ENCODE results near the gene CDKAL1.

Gene CDKAL1

GRCh38 chr6:20949138-20949537 is 414.9 kb downstream of the CDKAL1 start:
- DNase-seq: no peak

GRCh38 chr6:20952699-20953474 is 418.6 kb downstream of the CDKAL1 start:
- DNase-seq: no peak

GRCh38 chr6:20954315-20954714 is 420.1 kb downstream of the CDKAL1 start:
- no peak for DNase-seq

- DNase-seq: no peak
Observed at GRCh38 chr6:20955131-20955530, 420.9 kb downstream of the CDKAL1 start.

- no peak for DNase-seq
Observed at GRCh38 chr6:20955751-20956150, 421.5 kb downstream of the CDKAL1 start.

GRCh38 chr6:20960067-20960466 is 425.8 kb downstream of the CDKAL1 start:
- no peak for DNase-seq

- no peak for DNase-seq
Observed at GRCh38 chr6:20965276-20965675, 431.0 kb downstream of the CDKAL1 start.

GRCh38 chr6:20965915-20966314 is 431.7 kb downstream of the CDKAL1 start:
- DNase-seq: no peak

GRCh38 chr6:20969551-20969950 is 435.3 kb downstream of the CDKAL1 start:
- no peak for DNase-seq

- no peak for DNase-seq
Observed at GRCh38 chr6:20976391-20976918, 442.2 kb downstream of the CDKAL1 start.

GRCh38 chr6:20978151-20978614 is 443.9 kb downstream of the CDKAL1 start:
- DNase-seq: no peak

- no peak for DNase-seq
Observed at GRCh38 chr6:20979076-20979475, 444.8 kb downstream of the CDKAL1 start.

GRCh38 chr6:20983961-20984360 is 449.7 kb downstream of the CDKAL1 start:
- DNase-seq: no peak

GRCh38 chr6:20985821-20986220 is 451.6 kb downstream of the CDKAL1 start:
- DNase-seq: no peak

- no peak for DNase-seq
Observed at GRCh38 chr6:20991910-20992309, 457.7 kb downstream of the CDKAL1 start.

- no peak for DNase-seq
Observed at GRCh38 chr6:20996099-20996498, 461.8 kb downstream of the CDKAL1 start.

- no peak for DNase-seq
Observed at GRCh38 chr6:20997143-20997769, 463.0 kb downstream of the CDKAL1 start.

- no peak for DNase-seq
Observed at GRCh38 chr6:20997770-20998147, 463.5 kb downstream of the CDKAL1 start.

- no peak for DNase-seq
Observed at GRCh38 chr6:20998748-20999448, 464.6 kb downstream of the CDKAL1 start.

GRCh38 chr6:21000331-21000801 is 466.1 kb downstream of the CDKAL1 start:
- DNase-seq: no peak

- DNase-seq: no peak
Observed at GRCh38 chr6:21001736-21002135, 467.5 kb downstream of the CDKAL1 start.
